Hypothalamus (tissue), 51 donors: ENCODE results near the gene SORT1.

Source experiments
- DNase-seq, 51 donors: peaks; one replicate each; lab custom pipeline; 2025; lab: John Stamatoyannopoulos, UW

SORT1 gene

GRCh38 chr1:109304226-109304920, 93.3 kb downstream of the SORT1 start:
- DNase-seq: peak in 40 of 51 donors; percentile 27 to 92 (median 62)

GRCh38 chr1:109301874-109302273, 95.8 kb downstream of the SORT1 start:
- DNase-seq: no peak

GRCh38 chr1:109300650-109301151, 97.0 kb downstream of the SORT1 start:
- no peak for DNase-seq

- peak in 44 of 51 donors; percentile 33 to 93 (median 81) for DNase-seq
Measured at GRCh38 chr1:109299558-109300343, 98.0 kb downstream of the SORT1 start.

GRCh38 chr1:109298666-109299557, 98.8 kb downstream of the SORT1 start:
- DNase-seq: peak in 35 of 51 donors; percentile 22 to 83 (median 61)

GRCh38 chr1:109296782-109297181, 100.9 kb downstream of the SORT1 start:
- no peak for DNase-seq

- DNase-seq: no peak
Measured at GRCh38 chr1:109295712-109296415, 101.9 kb downstream of the SORT1 start.

- DNase-seq: no peak
Measured at GRCh38 chr1:109294481-109294880, 103.2 kb downstream of the SORT1 start.

GRCh38 chr1:109293026-109293425, 104.7 kb downstream of the SORT1 start:
- no peak for DNase-seq

- DNase-seq: peak in 1 of 51 donors; percentile 30
Measured at GRCh38 chr1:109292364-109292763, 105.4 kb downstream of the SORT1 start.

GRCh38 chr1:109290998-109291397, 106.7 kb downstream of the SORT1 start:
- DNase-seq: peak in 2 of 51 donors; percentile 23 to 36

- no peak for DNase-seq
Measured at GRCh38 chr1:109290137-109290536, 107.6 kb downstream of the SORT1 start.

GRCh38 chr1:109286762-109287161, 111.0 kb downstream of the SORT1 start:
- DNase-seq: peak in 1 of 51 donors; percentile 27

- no peak for DNase-seq
Measured at GRCh38 chr1:109283748-109284600, 113.7 kb downstream of the SORT1 start.

GRCh38 chr1:109282952-109283747, 114.6 kb downstream of the SORT1 start, which contains the start of gene PSRC1:
Gene PSRC1, minus strand, starts transcription at chr1:109283145.
- peak; percentile 80 to 99 (median 96) for DNase-seq

- DNase-seq: no peak
Measured at GRCh38 chr1:109282497-109282951, 115.2 kb downstream of the SORT1 start.

GRCh38 chr1:109281680-109282496, 115.8 kb downstream of the SORT1 start:
- DNase-seq: peak in 6 of 51 donors; percentile 28 to 70 (median 49)
